NCI-H1694 (cell line): ENCODE results near the gene RCOR2.
A peak's percentile ranks its signal among the peaks of the same experiment; 100 is the strongest.

ENCODE experiments used
- DNase-seq: peaks from one replicate; lab custom pipeline; 2025; lab: John Stamatoyannopoulos, UW

The RCOR2 gene

GRCh38 chr11:63922673-63923192 lies 5.8 kb upstream of the RCOR2 start:
- DNase-seq: no peak

GRCh38 chr11:63920939-63921417 lies 4.0 kb upstream of the RCOR2 start:
- no peak for DNase-seq

GRCh38 chr11:63920126-63920938 lies 3.4 kb upstream of the RCOR2 start:
- no peak for DNase-seq

GRCh38 chr11:63919267-63920125 lies 2.5 kb upstream of the RCOR2 start:
- DNase-seq: no peak

GRCh38 chr11:63918507-63919191 lies 1.7 kb upstream of the RCOR2 start:
- DNase-seq: no peak

GRCh38 chr11:63917692-63918506 lies 935 bp upstream of the RCOR2 start:
- peak; percentile 84 for DNase-seq

GRCh38 chr11:63915961-63916836 lies 765 bp downstream of the RCOR2 start:
- peak; percentile 14 for DNase-seq

GRCh38 chr11:63914896-63915691 lies 1.9 kb downstream of the RCOR2 start:
- no peak for DNase-seq

GRCh38 chr11:63913866-63914830 lies 2.8 kb downstream of the RCOR2 start:
- no peak for DNase-seq

GRCh38 chr11:63912678-63913077 lies 4.3 kb downstream of the RCOR2 start:
- no peak for DNase-seq

- DNase-seq: no peak
Observed at GRCh38 chr11:63911876-63912275, 5.1 kb downstream of the RCOR2 start.

- no peak for DNase-seq
Observed at GRCh38 chr11:63911440-63911839, 5.5 kb downstream of the RCOR2 start.

- DNase-seq: no peak
Observed at GRCh38 chr11:63910675-63911074, 6.3 kb downstream of the RCOR2 start.

- peak; percentile 10 for DNase-seq
Observed at GRCh38 chr11:63909591-63910506, 7.1 kb downstream of the RCOR2 start.

GRCh38 chr11:63908631-63909401 lies 8.1 kb downstream of the RCOR2 start:
- DNase-seq: no peak

- no peak for DNase-seq
Observed at GRCh38 chr11:63907808-63908530, 9.0 kb downstream of the RCOR2 start.
